ENCODE results near the gene NAPB.

The NAPB gene

DNA sequence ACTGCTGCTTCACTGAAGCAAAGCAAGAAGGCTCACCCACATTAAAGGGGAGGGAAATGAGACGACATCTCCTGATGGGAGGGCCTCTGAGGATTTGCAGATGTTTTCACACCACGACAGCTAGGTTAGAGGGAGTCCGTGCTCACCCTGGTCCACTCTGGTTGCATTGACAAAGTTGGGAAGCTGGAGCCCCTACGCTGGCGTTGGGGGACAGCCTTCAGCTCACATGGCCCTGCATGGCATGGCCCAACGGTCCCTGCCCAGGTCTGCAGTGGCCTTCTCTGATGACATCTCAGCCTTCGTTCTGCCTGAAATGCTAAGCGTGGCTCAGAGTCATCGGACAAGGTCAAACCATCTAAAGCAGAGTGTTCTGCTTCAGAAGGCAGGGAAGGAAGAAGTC lies 3.8 kb upstream of the NAPB start:
- TF ChIP-seq TAF1 (IDR thresholded peaks at IDR 0.05; ENCODE audit: borderline replicate concordance, insufficient read depth, low read length) (no peak), FOXP2 (optimal IDR thresholded peaks at IDR 0.05; ENCODE audit: borderline replicate concordance, extremely low read depth, extremely low read length, insufficient read depth) (no peak)
- TF ChIP-seq, protein P1, sequence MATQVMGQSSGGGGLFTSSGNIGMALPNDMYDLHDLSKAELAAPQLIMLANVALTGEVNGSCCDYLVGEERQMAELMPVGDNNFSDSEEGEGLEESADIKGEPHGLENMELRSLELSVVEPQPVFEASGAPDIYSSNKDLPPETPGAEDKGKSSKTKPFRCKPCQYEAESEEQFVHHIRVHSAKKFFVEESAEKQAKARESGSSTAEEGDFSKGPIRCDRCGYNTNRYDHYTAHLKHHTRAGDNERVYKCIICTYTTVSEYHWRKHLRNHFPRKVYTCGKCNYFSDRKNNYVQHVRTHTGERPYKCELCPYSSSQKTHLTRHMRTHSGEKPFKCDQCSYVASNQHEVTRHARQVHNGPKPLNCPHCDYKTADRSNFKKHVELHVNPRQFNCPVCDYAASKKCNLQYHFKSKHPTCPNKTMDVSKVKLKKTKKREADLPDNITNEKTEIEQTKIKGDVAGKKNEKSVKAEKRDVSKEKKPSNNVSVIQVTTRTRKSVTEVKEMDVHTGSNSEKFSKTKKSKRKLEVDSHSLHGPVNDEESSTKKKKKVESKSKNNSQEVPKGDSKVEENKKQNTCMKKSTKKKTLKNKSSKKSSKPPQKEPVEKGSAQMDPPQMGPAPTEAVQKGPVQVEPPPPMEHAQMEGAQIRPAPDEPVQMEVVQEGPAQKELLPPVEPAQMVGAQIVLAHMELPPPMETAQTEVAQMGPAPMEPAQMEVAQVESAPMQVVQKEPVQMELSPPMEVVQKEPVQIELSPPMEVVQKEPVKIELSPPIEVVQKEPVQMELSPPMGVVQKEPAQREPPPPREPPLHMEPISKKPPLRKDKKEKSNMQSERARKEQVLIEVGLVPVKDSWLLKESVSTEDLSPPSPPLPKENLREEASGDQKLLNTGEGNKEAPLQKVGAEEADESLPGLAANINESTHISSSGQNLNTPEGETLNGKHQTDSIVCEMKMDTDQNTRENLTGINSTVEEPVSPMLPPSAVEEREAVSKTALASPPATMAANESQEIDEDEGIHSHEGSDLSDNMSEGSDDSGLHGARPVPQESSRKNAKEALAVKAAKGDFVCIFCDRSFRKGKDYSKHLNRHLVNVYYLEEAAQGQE (IDR thresholded peaks at IDR 0.05; ENCODE audit: insufficient read depth in 1 of 2, low read depth in 2 of 2, low read length in 2 of 2), result no peak

- no peak for TF ChIP-seq SIN3A (IDR thresholded peaks at IDR 0.05; ENCODE audit: borderline replicate concordance, insufficient read depth, low read length)
Observed at GRCh38 chr20:23419995-23420901, 1.0 kb downstream of the NAPB start.

- TF ChIP-seq, protein P1 (IDR thresholded peaks at IDR 0.05; ENCODE audit: insufficient read depth in 1 of 2, low read depth in 2 of 2, low read length in 2 of 2), result no peak
- TF ChIP-seq TAF1 (IDR thresholded peaks at IDR 0.05; ENCODE audit: borderline replicate concordance, insufficient read depth, low read length) (no peak), SIN3A (IDR thresholded peaks at IDR 0.05; ENCODE audit: borderline replicate concordance, insufficient read depth, low read length) (no peak), FOXP2 (optimal IDR thresholded peaks at IDR 0.05; ENCODE audit: borderline replicate concordance, extremely low read depth, extremely low read length, insufficient read depth) (no peak), POLR2AphosphoS5 (IDR thresholded peaks at IDR 0.05; ENCODE audit: low read depth, low read length) (no peak)
Observed at GRCh38 chr20:23419657-23419994, 1.7 kb downstream of the NAPB start.

GRCh38 chr20:23417861-23418260 lies 3.4 kb downstream of the NAPB start:
- TF ChIP-seq, protein P1 (IDR thresholded peaks at IDR 0.05; ENCODE audit: insufficient read depth in 1 of 2, low read depth in 2 of 2, low read length in 2 of 2), result no peak
- TF ChIP-seq TAF1 (IDR thresholded peaks at IDR 0.05; ENCODE audit: borderline replicate concordance, insufficient read depth, low read length) (no peak), POLR2AphosphoS5 (IDR thresholded peaks at IDR 0.05; ENCODE audit: low read depth, low read length) (no peak), FOXP2 (optimal IDR thresholded peaks at IDR 0.05; ENCODE audit: borderline replicate concordance, extremely low read depth, extremely low read length, insufficient read depth) (no peak), SIN3A (IDR thresholded peaks at IDR 0.05; ENCODE audit: borderline replicate concordance, insufficient read depth, low read length) (no peak)

DNA sequence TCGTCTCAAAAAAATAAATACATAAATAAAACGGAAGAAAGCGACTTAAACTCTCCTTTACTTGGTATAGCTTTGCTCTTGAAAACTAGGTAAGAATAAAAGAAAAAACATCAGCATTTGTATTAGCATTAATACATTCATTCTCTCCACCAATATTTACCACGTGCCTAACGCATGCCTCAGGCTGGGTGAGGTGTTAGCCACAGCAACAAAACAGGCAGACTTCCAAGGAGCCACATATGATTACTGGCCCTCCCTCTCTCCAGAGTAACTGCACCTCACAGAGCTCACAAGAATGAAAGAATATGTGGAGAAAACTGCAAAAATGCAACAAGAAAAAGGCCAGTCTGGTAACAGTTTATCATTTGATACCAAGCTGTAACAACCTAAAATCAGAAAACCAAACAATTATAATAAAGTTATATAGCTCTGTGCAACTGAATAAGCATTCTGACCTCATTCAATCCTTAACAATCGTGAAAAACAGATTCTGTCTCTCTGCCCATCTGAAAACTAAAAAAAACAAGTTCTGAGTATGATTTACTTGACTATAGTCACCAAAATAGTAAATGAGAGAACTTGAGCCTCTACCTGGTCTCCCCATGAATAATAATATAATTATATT lies 5.2 kb downstream of the NAPB start:
- TF ChIP-seq FOXP2 (optimal IDR thresholded peaks at IDR 0.05; ENCODE audit: borderline replicate concordance, extremely low read depth, extremely low read length, insufficient read depth), result no peak
- TF ChIP-seq SIN3A (IDR thresholded peaks at IDR 0.05; ENCODE audit: borderline replicate concordance, insufficient read depth, low read length), result no peak
- no peak for TF ChIP-seq TAF1 (IDR thresholded peaks at IDR 0.05; ENCODE audit: borderline replicate concordance, insufficient read depth, low read length)
- TF ChIP-seq, protein P1 (IDR thresholded peaks at IDR 0.05; ENCODE audit: insufficient read depth in 1 of 2, low read depth in 2 of 2, low read length in 2 of 2), result no peak
- no peak for TF ChIP-seq POLR2AphosphoS5 (IDR thresholded peaks at IDR 0.05; ENCODE audit: low read depth, low read length)
